Muscle layer of colon (tissue), 2 donors: ENCODE data around the gene SGSM2.

Experiments used
- H3K27ac ChIP-seq: one replicate; pipeline ENCODE4 v1.7.0; 2013; ENCODE audit warnings: low read depth, mild to moderate bottlenecking, low read length, moderate library complexity
- H3K27me3 ChIP-seq, 2 donors: one replicate each; pipeline ENCODE4 v1.7.0; 2013; ENCODE audit warnings: low read length in 2 of 2, mild to moderate bottlenecking in 2 of 2; ENCODE audit not compliant: insufficient read depth in 2 of 2, control insufficient read depth in 1 of 2
- H3K36me3 ChIP-seq: one replicate; pipeline ENCODE4 v1.7.0; 2013; ENCODE audit warnings: mild to moderate bottlenecking, low read length; ENCODE audit not compliant: insufficient read depth
- H3K4me1 ChIP-seq: one replicate; pipeline ENCODE4 v1.7.0; 2013; ENCODE audit warnings: mild to moderate bottlenecking, low read length; ENCODE audit not compliant: insufficient read depth
- H3K4me3 ChIP-seq, 2 donors: one replicate each; pipeline ENCODE4 v1.7.0; 2013; ENCODE audit warnings: low read length in 2 of 2, low read depth in 1 of 2, mild to moderate bottlenecking in 1 of 2, moderate library complexity in 1 of 2
- H3K9ac ChIP-seq: one replicate; pipeline ENCODE4 v1.7.0; 2013; ENCODE audit warnings: low read length
- H3K9me3 ChIP-seq: one replicate; pipeline ENCODE4 v1.7.0; 2013; ENCODE audit warnings: mild to moderate bottlenecking, low read length
- donor health status: abdominal sarcoma.
- donor health status: Adenocarcinoma of cecum.

Gene SGSM2

GRCh38 chr17:2405247-2405926 lies 68.1 kb downstream of the SGSM2 start:
- Histone ChIP-seq H3K27ac (no peak overlapping the region), H3K9ac (no peak overlapping the region), H3K4me3 (no peak overlapping the region), H3K36me3 (no peaks in the 10 kb centered on the region), H3K4me1 (peaks cover 53% of the 10 kb centered on the region), H3K9me3 (no peaks in the 10 kb centered on the region), H3K27me3 (no peaks in the 10 kb centered on the region)

DNA sequence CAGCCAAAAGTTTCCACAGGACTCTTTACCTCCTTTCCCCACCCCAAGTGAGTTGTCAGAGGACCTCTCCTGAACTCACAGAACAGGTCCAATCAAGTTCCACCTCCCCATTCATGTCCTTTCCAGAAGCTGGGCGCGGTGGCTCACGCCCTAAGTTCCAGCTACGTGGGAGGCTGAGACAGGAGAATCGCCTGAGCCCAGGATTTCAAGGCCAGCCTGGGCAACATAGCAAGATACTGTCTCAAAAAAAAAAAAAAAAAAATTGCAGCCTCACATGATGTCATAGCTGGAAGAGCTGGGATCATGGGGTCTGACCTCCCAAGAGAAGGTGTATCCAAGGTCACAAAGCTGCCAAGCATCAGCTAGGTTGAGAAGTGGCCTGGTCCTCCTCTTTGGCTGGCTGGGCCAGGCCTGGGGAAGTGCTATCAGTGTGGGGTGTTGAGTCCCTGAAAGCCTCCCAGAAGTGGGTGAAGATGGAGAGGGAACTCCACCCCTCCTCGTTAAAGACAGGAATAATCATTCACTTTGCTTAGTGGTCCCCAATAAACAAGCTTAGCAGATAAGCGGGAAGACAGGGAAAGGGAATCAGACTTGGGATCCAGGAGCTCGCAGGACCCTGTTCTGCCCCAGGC lies 69.1 kb downstream of the SGSM2 start:
- Histone ChIP-seq H3K27me3 (no peaks in the 10 kb centered on the region), H3K4me3 (no peak overlapping the region), H3K27ac (peak overlapping the region; percentile 26), H3K36me3 (no peaks in the 10 kb centered on the region), H3K9me3 (no peaks in the 10 kb centered on the region), H3K4me1 (peaks cover 53% of the 10 kb centered on the region), H3K9ac (no peak overlapping the region)

DNA sequence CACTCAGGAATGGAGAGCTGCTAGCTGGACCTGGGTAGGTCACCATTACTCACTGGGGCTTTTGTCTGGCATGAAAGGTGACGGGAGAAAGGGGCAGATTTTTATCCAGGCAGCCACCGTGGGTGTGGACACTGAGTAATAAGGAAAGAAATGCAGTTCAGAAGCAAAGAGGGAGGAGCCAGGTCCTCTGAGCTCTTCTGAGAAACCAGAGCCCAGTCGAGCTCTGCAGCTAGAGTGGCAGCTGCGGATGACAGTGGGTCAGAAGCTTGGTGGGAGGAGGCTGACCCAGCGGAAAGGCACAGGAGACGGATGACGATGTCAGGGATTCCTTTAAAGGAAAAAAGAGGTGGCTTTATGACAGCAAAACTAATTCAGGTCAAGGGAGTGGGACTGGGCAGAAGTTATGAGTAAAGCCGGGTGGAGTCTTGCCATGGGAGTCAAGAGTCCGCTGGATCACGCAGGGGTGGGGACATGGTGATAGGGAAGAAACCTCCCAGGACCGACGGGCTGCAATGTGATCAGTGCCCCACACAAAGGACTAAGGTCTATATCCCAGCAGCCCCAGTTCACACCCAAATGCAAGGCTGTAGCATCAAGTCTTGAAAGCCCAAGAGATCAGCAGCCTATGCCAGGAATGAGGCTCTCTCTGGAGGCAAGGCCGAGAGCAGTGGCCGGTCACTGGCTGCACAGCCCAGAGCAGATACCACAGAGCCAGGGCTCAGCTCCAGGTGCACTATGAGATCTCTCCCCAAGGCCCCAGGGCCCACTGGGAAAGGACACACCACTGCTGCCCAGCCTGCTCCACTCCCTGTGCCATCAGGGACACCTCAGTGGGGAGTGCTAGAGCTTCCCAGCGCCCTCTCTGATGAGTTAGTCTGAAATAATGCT lies 69.8 kb downstream of the SGSM2 start:
- Histone ChIP-seq H3K27me3 (no peaks in the 10 kb centered on the region), H3K9ac (no peak overlapping the region), H3K36me3 (no peaks in the 10 kb centered on the region), H3K9me3 (no peaks in the 10 kb centered on the region), H3K27ac (peak overlapping the region; percentile 26), H3K4me3 (no peak overlapping the region), H3K4me1 (peaks cover 53% of the 10 kb centered on the region)

GRCh38 chr17:2410951-2411350 lies 73.7 kb downstream of the SGSM2 start:
- Histone ChIP-seq H3K9ac (no peak overlapping the region), H3K4me1 (peaks cover 21% of the 10 kb centered on the region), H3K27ac (no peak overlapping the region), H3K9me3 (no peaks in the 10 kb centered on the region), H3K27me3 (no peaks in the 10 kb centered on the region), H3K4me3 (no peak overlapping the region), H3K36me3 (peaks cover 18% of the 10 kb centered on the region)

DNA sequence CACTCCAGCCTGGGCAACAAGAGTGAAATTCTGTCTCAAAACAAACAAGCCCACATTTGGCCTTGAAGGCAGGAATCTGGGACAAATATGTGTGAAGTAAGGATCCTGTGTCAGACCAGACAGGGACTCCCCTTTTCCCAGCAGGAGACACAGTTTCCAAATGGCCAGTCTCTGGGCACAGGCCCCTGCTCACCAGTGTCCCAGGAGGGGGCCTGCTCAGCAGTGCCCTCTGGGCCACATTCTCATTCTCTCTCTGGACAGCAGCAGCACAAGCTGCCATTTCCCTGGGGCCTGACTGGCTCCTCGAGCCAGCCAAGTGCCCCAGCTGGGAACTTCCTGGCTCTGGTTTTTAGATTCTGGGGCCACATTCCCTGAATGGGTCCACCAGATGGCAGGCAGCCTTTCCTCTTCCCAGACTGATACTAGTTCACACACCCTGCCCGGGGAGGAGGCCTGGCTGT lies 75.3 kb downstream of the SGSM2 start:
- H3K9ac ChIP-seq: no peak overlapping the region

DNA sequence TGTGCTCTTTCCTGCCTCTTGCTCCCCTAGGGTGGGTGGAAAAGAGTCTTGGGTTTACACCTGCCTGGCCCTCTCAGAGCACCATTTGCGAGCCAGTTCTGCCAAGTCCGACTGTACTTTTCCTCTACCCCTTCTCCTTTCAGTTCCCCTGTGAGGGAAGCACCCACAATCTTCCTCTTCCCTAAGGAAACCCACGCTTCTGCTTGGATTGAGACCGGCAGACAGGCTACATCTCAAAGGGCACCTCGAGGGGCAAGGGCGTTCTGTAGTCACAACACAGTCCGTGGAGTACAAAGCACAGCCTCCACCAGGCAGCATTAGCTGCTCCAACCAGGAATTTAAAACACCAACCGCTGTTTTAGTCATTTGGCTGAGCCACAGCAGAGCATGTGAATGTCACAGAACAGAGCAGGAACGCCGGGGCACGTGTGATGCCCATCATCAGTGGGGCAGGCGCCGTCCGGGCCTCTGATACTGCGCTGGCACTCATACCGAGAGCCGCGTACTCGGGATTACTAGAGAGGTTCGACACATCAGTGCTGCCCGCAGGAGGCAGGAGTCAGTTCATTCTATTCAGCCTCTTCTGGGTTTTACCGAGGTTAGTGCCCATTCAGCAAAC lies 77.3 kb downstream of the SGSM2 start:
- no peak overlapping the region for H3K4me3 ChIP-seq
- no peak overlapping the region for H3K27ac ChIP-seq
- no peaks in the 10 kb centered on the region for H3K9me3 ChIP-seq
- peaks cover 35% of the 10 kb centered on the region for H3K4me1 ChIP-seq
- no peaks in the 10 kb centered on the region for H3K27me3 ChIP-seq
- peaks cover 23% of the 10 kb centered on the region for H3K36me3 ChIP-seq
- H3K9ac ChIP-seq: no peak overlapping the region

More for the DNA sequence above, 75.3 kb downstream of the SGSM2 start:
- H3K4me1 ChIP-seq: peaks cover 18% of the 10 kb centered on the region
- no peak overlapping the region for H3K4me3 ChIP-seq
- no peaks in the 10 kb centered on the region for H3K9me3 ChIP-seq
- H3K27ac ChIP-seq: no peak overlapping the region
- no peaks in the 10 kb centered on the region for H3K27me3 ChIP-seq
- H3K36me3 ChIP-seq: peaks cover 18% of the 10 kb centered on the region

DNA sequence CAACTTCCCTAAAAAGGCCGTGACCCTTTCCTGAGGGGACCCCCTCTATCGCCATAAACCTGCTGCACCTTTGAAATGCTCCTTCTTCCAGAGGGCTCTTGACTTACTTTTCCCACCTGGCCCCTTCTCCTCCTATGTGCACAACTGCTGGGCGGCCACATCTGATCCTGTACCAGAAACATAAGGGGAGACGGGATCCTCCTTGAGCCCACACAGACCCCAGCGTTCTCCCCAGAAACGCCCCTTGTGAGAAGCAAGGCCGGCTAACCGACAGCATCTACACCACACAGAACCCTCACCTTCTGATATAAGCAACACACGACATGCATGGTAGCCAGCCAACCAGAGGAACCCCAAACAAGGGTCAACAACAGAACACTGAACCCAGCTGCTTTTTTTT lies 77.8 kb downstream of the SGSM2 start:
- Histone ChIP-seq H3K27ac (no peak overlapping the region), H3K36me3 (peaks cover 28% of the 10 kb centered on the region), H3K4me3 (no peak overlapping the region), H3K27me3 (no peaks in the 10 kb centered on the region), H3K9ac (no peak overlapping the region), H3K4me1 (peaks cover 35% of the 10 kb centered on the region), H3K9me3 (no peaks in the 10 kb centered on the region)

- Histone ChIP-seq H3K9me3 (no peaks in the 10 kb centered on the region), H3K27ac (no peak overlapping the region), H3K27me3 (no peaks in the 10 kb centered on the region), H3K9ac (no peak overlapping the region), H3K4me1 (peaks cover 39% of the 10 kb centered on the region), H3K36me3 (peaks cover 35% of the 10 kb centered on the region), H3K4me3 (no peak overlapping the region)
Measured at GRCh38 chr17:2416010-2416734, 78.9 kb downstream of the SGSM2 start.

DNA sequence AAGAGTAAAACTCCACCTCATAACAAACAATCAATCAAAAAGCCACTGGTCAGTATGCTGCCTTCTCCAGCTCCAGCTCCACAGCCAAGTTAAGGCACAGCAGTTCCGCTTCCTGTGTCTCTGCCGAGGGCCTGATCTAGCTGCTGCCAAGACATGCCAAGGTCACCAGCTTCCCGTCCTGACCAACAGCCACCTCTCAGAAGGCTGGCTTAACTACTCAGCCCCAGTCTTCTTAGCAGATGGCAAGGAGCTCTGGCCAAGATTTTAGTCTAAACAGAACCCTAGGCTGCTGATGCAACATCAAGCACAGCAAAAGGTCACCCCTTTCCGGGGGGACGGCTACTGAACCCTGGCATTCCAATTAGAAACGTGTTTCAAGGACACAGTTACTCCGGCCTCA lies 81.3 kb downstream of the SGSM2 start:
- H3K9ac ChIP-seq: no peak overlapping the region
- H3K4me3 ChIP-seq: no peak overlapping the region
- H3K27me3 ChIP-seq: no peaks in the 10 kb centered on the region
- H3K27ac ChIP-seq: peak overlapping the region; percentile 70
- no peaks in the 10 kb centered on the region for H3K9me3 ChIP-seq
- peaks cover 42% of the 10 kb centered on the region for H3K4me1 ChIP-seq
- H3K36me3 ChIP-seq: peaks cover 34% of the 10 kb centered on the region

DNA sequence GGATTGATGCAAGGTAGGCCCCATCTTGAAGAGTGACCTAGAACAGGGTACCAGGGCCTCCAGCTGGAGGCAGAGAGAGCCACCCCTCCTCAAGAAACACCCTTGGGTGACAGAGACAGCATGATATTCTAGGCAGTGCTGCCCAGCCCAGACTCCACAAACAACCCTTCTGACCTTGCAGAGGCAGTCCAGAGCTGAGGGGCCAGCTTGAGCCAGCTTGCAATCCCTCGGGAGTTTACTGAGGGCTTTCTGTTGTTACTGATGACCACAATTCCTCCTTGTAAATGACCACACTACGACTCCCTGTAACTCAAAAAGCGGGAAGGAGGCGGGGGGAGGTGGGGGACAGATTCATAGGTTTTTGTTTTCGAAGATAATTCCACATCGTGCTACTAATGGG lies 82.2 kb downstream of the SGSM2 start:
- Histone ChIP-seq H3K27me3 (no peaks in the 10 kb centered on the region), H3K4me3 (no peak overlapping the region), H3K9me3 (no peaks in the 10 kb centered on the region), H3K36me3 (peaks cover 25% of the 10 kb centered on the region), H3K9ac (no peak overlapping the region), H3K4me1 (peaks cover 42% of the 10 kb centered on the region), H3K27ac (peak overlapping the region; percentile 27)
